Measurements from ENCODE around the gene GOLGA3. TPM values are rescaled to one million over a fixed set of nuclear protein-coding genes. Genes with fewer than 3 reads are reported as not detected.
"Not testable (repeated sequence)": the region's sequence is repeated elsewhere in the genome, so short reads cannot be mapped to it uniquely, and the experiment has no call there.

GOLGA3 gene
- total RNA-seq, 2 experiments from 2014 or later = 43.9 to 51.4 TPM

DNA sequence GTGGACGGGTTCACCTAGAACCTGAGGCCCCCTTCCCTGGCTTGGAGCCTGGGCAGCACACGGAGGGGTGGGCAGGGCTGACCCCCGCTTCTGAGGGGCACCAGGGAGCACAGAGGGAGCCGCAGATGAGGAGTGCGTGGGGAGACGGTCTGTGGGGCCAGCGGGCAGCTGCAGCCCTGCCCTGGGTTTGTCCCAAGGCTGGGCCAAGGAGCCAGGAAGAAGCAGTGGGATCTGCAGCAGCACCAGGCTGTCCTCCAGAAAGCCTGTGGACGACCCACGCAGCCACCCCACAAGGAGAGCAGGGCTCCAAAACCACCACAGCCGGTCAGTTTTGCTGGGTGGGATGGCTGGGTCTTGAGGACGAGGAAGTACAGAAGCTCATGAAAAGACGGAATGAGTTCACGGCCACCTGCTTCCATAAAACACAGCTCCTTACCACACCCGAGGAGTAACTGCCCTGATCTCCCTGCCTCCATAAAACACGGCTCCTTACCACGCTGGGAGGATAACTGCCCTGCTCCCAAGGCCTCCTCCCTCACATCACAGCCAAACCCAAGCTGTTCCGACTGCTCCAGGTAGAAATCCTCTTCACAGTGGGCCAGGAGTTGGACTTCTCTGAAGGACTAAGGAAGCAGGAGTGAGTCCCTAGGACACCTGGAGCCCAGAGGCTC is 9.9 kb upstream of the GOLGA3 start:
- Mint-ChIP-seq H3K27ac (peak overlapping the region; percentile 60), H3K27me3 (no peaks in the 10 kb centered on the region), H3K4me3 (no peak overlapping the region), H3K4me1 (peaks cover 42% of the 10 kb centered on the region), H3K36me3 (ENCODE audit: low read depth) (peaks cover 58% of the 10 kb centered on the region), H3K9me3 (no peaks in the 10 kb centered on the region)
- CTCF ChIA-PET = interaction anchor here (0.6 to 1.0 kb wide), 4 partner anchors 17 to 66 kb away, joined by 3 to 4 read pairs (median 3); no protein-coding TSS in a partner anchor
- no peak for DNase-seq
- POLR2A ChIA-PET = interaction anchor here (0.5 kb wide), 1 partner anchor 17 kb away, joined by 3 read pairs; no protein-coding TSS in a partner anchor

DNA sequence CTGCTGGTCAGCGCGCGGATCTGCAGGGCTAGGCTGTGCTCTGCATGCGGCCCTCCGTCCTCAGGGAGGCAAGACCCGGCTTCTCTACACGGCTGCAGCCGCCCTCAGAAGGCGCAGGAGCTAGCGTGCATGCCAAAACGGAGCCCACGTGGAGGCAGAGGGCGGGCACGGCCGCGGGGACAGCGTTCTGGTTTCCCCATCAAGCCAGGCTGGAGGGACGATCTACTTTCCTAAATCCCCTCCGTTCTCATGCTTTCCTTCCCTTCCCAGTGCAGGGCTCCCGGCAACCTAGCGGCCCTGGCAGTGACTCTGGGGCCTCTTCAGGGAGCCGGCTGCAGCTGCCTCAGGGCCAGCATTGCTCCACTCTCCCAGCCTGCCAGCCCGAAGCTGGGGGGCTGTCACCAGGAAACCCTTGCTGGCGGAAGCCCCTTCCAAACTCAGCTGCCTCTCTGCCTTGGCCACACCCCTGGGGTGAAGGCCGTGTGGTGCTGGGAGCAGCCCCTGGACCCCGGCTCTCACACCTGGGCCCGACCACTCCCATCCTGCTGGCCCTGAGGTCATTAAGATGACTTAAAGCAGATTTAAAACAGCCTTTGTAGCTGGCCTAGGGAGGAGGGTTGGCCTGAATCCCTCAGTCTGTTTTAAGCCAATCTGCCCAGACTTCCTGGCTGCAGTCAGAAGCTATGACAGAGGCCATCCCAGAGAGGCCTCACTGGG is 9.2 kb upstream of the GOLGA3 start:
- peaks cover 49% of the 10 kb centered on the region for H3K4me1 Mint-ChIP-seq
- CTCF ChIA-PET = interaction anchor here (0.6 to 1.0 kb wide), 5 partner anchors 16 to 80 kb away, joined by 3 to 4 read pairs (median 3); no protein-coding TSS in a partner anchor
- no peaks in the 10 kb centered on the region for H3K9me3 Mint-ChIP-seq
- peaks cover 64% of the 10 kb centered on the region for H3K36me3 Mint-ChIP-seq (ENCODE audit: low read depth)
- no peak for DNase-seq
- no peaks in the 10 kb centered on the region for H3K27me3 Mint-ChIP-seq
- peak overlapping the region; percentile 72 for H3K27ac Mint-ChIP-seq
- no peak overlapping the region for H3K4me3 Mint-ChIP-seq
- POLR2A ChIA-PET = interaction anchor here (0.5 kb wide), 1 partner anchor 16 kb away, joined by 3 read pairs; no protein-coding TSS in a partner anchor

DNA sequence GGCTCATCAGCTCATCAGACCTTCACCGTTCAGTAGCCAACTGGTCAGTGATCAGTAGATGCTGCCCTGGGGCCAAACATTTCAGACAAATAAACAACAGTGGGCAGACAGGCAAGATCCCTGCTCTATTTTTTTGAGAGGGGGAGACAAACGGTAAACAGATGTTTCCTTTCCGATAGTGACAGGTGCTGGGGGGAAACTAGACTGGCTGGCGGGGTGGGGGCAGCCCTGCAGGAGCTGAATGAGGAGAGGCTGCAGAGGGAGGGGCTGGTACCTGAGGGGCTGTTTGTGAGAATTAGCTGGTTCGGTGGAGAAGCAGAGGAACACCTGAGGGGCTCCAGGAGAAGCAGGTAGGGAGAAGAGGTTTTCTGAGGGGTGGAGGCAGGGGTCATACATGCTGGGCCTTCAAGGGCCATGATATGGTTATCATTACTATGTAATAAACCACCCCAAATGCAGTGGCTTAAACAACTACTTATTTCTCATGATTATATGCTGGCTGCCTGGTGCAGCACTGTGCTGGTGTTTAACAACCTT is 8.2 kb upstream of the GOLGA3 start:
- H3K36me3 Mint-ChIP-seq (ENCODE audit: low read depth) = peaks cover 64% of the 10 kb centered on the region
- peak overlapping the region; percentile 59 for H3K4me3 Mint-ChIP-seq
- no peaks in the 10 kb centered on the region for H3K9me3 Mint-ChIP-seq
- H3K4me1 Mint-ChIP-seq = peaks cover 49% of the 10 kb centered on the region
- POLR2A ChIA-PET = no interaction called here
- DNase-seq = no peak
- H3K27me3 Mint-ChIP-seq = no peaks in the 10 kb centered on the region
- CTCF ChIA-PET = interaction anchor here (1.0 kb wide), 1 partner anchor 79 kb away, joined by 3 read pairs; no protein-coding TSS in a partner anchor
- peak overlapping the region; percentile 90 for H3K27ac Mint-ChIP-seq

DNA sequence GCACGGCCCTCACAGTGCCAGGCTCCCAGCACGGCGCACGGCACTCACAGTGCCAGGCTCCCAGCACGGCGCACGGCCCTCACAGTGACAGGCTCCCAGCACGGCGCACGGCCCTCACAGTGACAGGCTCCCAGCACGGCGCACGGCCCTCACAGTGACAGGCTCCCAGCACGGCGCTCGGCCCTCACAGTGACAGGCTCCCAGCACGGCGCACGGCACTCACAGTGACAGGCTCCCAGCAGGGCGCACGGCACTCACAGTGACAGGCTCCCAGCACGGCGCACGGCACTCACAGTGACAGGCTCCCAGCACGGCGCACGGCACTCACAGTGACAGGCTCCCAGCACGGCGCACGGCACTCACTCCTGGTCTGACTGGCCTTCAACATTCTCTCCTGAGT is 7.6 kb upstream of the GOLGA3 start:
- peak overlapping the region; percentile 90 for H3K27ac Mint-ChIP-seq
- H3K9me3 Mint-ChIP-seq, CTCF ChIA-PET, H3K27me3 Mint-ChIP-seq, DNase-seq, POLR2A ChIA-PET: not testable (repeated sequence)
- H3K4me3 Mint-ChIP-seq = peak overlapping the region; percentile 59
- H3K36me3 Mint-ChIP-seq (ENCODE audit: low read depth) = peaks cover 65% of the 10 kb centered on the region
- peaks cover 49% of the 10 kb centered on the region for H3K4me1 Mint-ChIP-seq

DNA sequence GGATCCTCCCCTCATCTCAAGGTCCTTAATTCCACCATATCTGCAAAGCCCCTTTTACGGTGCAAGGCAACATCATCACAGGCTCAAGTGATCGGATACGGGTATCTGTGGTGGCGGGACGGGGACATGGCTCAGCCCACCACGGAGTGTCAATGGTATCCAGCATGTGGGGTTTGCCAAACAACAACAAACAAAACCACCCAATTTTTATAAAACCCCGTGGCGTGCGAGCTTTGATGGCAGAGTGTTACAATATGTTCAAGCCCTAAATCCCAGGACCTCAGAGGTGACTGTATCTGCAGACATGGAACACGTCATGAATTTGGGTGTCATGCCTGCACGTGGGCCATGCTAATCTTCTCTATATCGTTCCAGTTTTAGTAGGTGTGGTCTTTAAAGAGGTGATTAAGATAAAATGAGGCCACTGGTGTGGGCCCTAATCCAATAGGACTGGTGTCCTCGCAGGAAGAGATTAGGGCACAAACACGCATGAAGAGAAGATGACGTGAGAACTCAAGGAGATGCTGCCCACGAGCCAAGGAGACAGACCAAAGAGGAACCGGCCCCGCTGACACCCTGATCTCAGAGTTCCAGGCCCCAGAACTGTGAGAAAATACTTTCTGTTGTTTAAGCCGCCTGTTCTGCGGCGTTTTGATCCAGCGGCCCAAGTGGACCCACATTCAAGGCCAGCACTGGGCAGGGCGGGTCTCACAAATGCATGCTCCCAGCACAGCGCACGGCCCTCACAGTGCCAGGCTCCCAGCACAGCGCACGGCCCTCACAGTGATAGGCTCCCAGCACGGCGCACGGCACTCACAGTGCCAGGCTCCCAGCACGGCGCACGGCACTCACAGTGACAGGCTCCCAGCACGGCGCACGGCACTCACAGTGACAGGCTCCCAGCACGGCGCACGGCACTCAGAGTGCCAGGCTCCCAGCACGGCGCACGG is 6.7 kb upstream of the GOLGA3 start:
- peaks cover 49% of the 10 kb centered on the region for H3K4me1 Mint-ChIP-seq
- peaks cover 61% of the 10 kb centered on the region for H3K36me3 Mint-ChIP-seq (ENCODE audit: low read depth)
- peak overlapping the region; percentile 63 for H3K4me3 Mint-ChIP-seq
- DNase-seq = no peak
- ChIA-PET POLR2A (no interaction called here), CTCF (interaction anchor here (1.3 kb wide), 1 partner anchor 74 kb away, joined by 3 read pairs; no protein-coding TSS in a partner anchor)
- no peaks in the 10 kb centered on the region for H3K9me3 Mint-ChIP-seq
- no peaks in the 10 kb centered on the region for H3K27me3 Mint-ChIP-seq
- peak overlapping the region; percentile 94 for H3K27ac Mint-ChIP-seq

DNA sequence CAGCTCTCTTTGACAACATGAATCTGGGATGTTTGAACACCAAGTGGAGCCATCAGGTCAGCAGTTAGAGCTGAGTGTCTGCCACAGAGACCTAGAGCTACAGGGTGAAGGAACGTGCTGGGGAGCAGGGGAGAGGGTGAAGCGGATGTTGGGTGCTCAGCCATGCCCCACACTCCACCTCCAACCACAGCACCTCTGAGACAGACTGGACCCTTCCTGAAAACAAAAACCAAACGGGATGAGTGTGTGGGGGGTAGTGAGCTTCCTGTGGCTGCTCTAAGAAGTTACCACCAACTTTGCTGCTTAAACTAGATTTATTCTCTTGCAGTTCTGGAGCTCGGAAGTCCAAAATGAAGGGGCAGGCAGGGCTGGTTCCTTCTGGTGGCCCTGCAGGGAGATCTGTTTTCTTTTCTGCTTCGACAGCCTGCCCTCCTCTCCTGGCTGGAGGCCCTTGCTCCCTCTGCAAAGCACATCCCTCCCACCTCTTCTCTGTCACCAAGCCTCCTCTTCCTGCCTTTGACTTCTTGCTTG is 5.6 kb upstream of the GOLGA3 start:
- peaks cover 58% of the 10 kb centered on the region for H3K36me3 Mint-ChIP-seq (ENCODE audit: low read depth)
- H3K4me1 Mint-ChIP-seq = peaks cover 53% of the 10 kb centered on the region
- peak overlapping the region; percentile 94 for H3K27ac Mint-ChIP-seq
- no peaks in the 10 kb centered on the region for H3K27me3 Mint-ChIP-seq
- POLR2A ChIA-PET = interaction anchor here (0.6 to 1.3 kb wide), 2 partner anchors 11 to 53 kb away, joined by 3 to 5 read pairs; partner anchors contain the start of gene CHFR
- peak; percentile 62 for DNase-seq
- no peaks in the 10 kb centered on the region for H3K9me3 Mint-ChIP-seq
- CTCF ChIA-PET = interaction anchor here (0.9 to 1.3 kb wide), 6 partner anchors 16 to 75 kb away, joined by 3 to 6 read pairs (median 4); no protein-coding TSS in a partner anchor
- peak overlapping the region; percentile 63 for H3K4me3 Mint-ChIP-seq

DNA sequence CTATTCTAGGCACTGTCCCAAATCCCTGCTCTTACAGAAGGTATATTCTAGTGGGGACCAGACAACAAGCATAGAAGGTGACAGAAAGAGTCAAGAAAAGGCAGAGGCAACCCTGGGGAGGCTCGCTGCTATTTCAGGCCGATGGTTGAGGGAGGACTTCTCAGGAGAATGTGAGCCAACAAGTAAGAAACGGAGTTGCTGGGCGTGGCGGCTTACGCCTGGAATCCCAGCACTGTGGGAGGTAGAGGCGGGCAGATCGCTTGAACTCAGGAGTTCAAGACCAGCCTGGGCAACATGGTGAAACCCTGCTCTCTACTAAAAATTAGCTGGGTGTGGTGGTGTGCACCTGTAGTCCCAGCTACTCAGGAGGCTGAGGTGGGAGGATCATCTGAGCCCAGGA is 4.7 kb upstream of the GOLGA3 start:
- H3K27ac Mint-ChIP-seq = peak overlapping the region; percentile 94
- H3K27me3 Mint-ChIP-seq = no peaks in the 10 kb centered on the region
- peaks cover 50% of the 10 kb centered on the region for H3K4me1 Mint-ChIP-seq
- no peak for DNase-seq
- ChIA-PET POLR2A (interaction anchor here (1.3 kb wide), 1 partner anchor 54 kb away, joined by 5 read pairs; the partner anchor contains the start of gene CHFR), CTCF (interaction anchor here (0.6 to 1.1 kb wide), 2 partner anchors 32 to 64 kb away, joined by 3 to 4 read pairs; no protein-coding TSS in a partner anchor)
- H3K9me3 Mint-ChIP-seq = no peaks in the 10 kb centered on the region
- no peak overlapping the region for H3K4me3 Mint-ChIP-seq
- peaks cover 54% of the 10 kb centered on the region for H3K36me3 Mint-ChIP-seq (ENCODE audit: low read depth)

DNA sequence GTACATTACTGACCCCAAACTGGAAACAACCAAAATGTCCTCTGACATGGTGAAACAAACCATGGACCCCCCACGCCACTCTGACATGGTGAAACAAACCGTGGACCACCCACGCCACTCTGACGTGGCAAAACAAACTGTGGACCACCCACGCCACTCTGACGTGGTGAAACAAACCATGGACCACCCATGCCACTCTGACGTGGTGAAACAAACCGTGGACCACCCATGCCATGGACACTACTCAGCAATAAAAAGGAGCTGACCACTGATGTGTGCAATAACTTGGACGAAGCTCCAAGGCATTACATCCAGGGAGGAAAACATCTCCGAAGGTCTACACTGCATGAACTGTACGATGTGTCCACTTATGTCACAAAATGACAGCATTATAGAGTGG is 3.1 kb upstream of the GOLGA3 start:
- H3K4me1 Mint-ChIP-seq = peaks cover 56% of the 10 kb centered on the region
- H3K27me3 Mint-ChIP-seq = no peaks in the 10 kb centered on the region
- H3K9me3 Mint-ChIP-seq = no peaks in the 10 kb centered on the region
- CTCF ChIA-PET = interaction anchor here (1.0 kb wide), 1 partner anchor 38 kb away, joined by 4 read pairs; no protein-coding TSS in a partner anchor
- POLR2A ChIA-PET = no interaction called here
- no peak overlapping the region for H3K4me3 Mint-ChIP-seq
- peaks cover 59% of the 10 kb centered on the region for H3K36me3 Mint-ChIP-seq (ENCODE audit: low read depth)
- H3K27ac Mint-ChIP-seq = no peak overlapping the region
- DNase-seq = no peak

DNA sequence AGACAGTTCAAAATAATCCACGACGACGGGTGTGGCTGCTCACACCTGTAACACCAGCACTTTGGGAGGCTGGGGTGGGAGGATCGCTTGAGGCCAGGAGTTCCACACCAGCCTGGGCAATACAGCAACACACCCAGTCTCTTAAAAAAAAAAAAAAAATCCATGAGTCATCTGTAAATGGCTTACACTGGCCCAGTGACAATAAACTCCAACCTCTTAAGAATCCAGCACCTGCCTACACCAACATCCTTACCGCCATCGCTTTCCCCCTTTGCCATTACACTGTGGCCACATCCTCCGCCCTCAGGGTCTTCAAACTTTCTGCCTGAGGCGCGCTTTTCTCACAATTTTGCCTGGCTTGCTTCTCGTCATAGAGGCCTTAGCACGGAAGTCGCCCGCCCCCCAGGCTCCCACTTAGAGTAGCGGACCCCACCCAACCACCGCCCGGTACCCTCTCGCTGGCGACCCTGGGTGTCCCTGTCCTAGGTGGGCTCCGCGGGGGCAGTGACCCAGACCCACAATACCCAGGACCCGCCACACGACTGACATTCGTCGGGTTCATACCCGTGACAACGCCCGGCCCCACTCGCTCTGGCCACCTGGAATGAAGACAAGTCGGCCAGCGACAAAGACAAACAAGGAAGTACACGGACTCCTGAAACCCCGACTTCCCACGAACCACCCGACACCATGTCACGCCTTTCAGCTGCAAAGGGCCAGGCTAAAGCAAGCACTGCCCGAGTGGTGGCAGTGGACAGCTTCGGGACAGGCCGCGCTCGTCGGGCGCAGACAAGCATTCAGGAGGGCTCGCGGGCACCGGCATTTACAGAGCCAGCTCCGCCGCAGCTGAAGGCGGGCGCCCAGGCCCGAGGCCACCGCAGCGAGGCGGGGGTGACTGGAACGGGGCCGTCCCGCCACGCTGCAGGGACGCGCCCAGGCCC is 636 bp downstream of the GOLGA3 start:
- no peaks in the 10 kb centered on the region for H3K9me3 Mint-ChIP-seq
- DNase-seq = peak; percentile 32
- H3K4me1 Mint-ChIP-seq = peaks cover 48% of the 10 kb centered on the region
- H3K27me3 Mint-ChIP-seq = no peaks in the 10 kb centered on the region
- CTCF ChIA-PET = interaction anchor here (0.6 to 2.1 kb wide), 2 partner anchors 32 to 77 kb away, joined by 6 to 7 read pairs; no protein-coding TSS in a partner anchor
- H3K4me3 Mint-ChIP-seq = peak overlapping the region; percentile 86
- H3K27ac Mint-ChIP-seq = peak overlapping the region; percentile 91
- H3K36me3 Mint-ChIP-seq (ENCODE audit: low read depth) = peaks cover 56% of the 10 kb centered on the region
- POLR2A ChIA-PET = no interaction called here

DNA sequence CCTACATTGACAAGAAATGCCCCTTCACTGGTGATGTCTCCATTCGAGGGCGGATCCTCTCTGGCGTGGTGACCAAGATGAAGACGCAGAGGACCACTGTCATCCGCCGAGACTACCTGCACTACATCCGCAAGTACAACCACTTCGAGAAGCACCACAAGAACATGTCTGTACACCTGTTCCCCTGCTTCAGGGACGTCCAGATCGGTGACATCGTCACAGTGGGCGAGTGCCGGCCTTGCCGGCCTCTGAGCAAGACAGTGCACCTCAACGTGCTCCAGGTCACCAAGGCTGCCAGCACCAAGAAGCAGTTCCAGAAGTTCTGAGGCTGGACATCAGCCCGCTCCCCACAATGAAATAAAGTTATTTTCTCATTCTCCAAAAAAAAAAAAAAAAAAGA is 2.8 kb downstream of the GOLGA3 start:
- no peaks in the 10 kb centered on the region for H3K27me3 Mint-ChIP-seq
- no peak for DNase-seq
- H3K4me3 Mint-ChIP-seq = no peak overlapping the region
- no peaks in the 10 kb centered on the region for H3K9me3 Mint-ChIP-seq
- ChIA-PET POLR2A (no interaction called here), CTCF (no interaction called here)
- H3K27ac Mint-ChIP-seq = no peak overlapping the region
- H3K4me1 Mint-ChIP-seq = peaks cover 48% of the 10 kb centered on the region
- peaks cover 50% of the 10 kb centered on the region for H3K36me3 Mint-ChIP-seq (ENCODE audit: low read depth)

DNA sequence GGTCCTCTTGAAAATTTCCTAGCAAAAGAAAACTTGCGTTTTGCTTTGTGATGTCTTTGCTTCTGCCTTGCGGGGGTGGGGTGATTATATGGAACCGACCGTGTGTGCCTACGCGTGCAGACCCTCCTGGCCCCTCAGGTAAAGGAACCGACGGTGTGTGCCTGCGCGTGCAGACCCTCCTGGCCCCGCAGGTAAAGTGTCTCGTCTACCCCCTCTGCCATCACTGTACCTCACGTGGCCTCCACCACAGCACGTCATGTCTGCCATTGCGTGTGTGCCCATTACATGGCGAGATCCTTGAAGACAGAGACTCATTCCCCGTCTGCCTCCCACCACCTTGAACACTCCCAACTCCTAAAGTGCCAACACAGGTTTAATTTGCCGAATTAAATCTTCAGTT is 3.6 kb downstream of the GOLGA3 start:
- peaks cover 53% of the 10 kb centered on the region for H3K4me1 Mint-ChIP-seq
- DNase-seq = no peak
- CTCF ChIA-PET = interaction anchor here (0.6 kb wide), 1 partner anchor 58 kb away, joined by 3 read pairs; no protein-coding TSS in a partner anchor

More for the DNA sequence above, 3.6 kb downstream of the GOLGA3 start:
- H3K36me3 Mint-ChIP-seq (ENCODE audit: low read depth) = peaks cover 56% of the 10 kb centered on the region
- H3K27me3 Mint-ChIP-seq = no peaks in the 10 kb centered on the region
- POLR2A ChIA-PET = no interaction called here
- no peak overlapping the region for H3K4me3 Mint-ChIP-seq
- no peaks in the 10 kb centered on the region for H3K9me3 Mint-ChIP-seq
- H3K27ac Mint-ChIP-seq = no peak overlapping the region

Measured in activated CD4-positive, alpha-beta T cell treated with anti-CD3 and anti-CD28 coated beads, Interleukin-2, amount 10 ng/mL, durations not matched to agents 7 days and 5 days (primary cell).